Ramos (cell line): ENCODE results near the gene NADK.
"Not testable (repeated sequence)": the region's sequence is repeated elsewhere in the genome, so short reads cannot be mapped to it uniquely, and the experiment has no call there.

Experiments
- in situ Hi-C: fragments of 300-500 bp; cut with MboI; formaldehyde crosslinking; loops from one replicate; pipeline ENCODE4 v1.14.3; 2022; ENCODE audit warnings: low sequenced_read_pairs; ENCODE audit not compliant: unreplicated experiment

Gene NADK

GRCh38 chr1:1724035-1724864 lies 54.0 kb downstream of the NADK start, which contains the start of gene CDK11A:
TSS of gene CDK11A (minus strand) at chr1:1724357. CDS start at chr1:1722818, 1,539 bp downstream.
- in situ Hi-C loops, result not testable (repeated sequence)

- in situ Hi-C loops, result no loop called here
These were observed 57.1 kb downstream of the NADK start for GRCh38 chr1:1721201-1721600.

- in situ Hi-C loops, result loop anchor here (10.0 kb wide), 1 partner anchor 330 kb away; no protein-coding TSS in a partner anchor
These were observed 63.0 kb downstream of the NADK start for GRCh38 chr1:1715109-1715883.

- in situ Hi-C loops, result not testable (repeated sequence)
These were observed 70.4 kb downstream of the NADK start for GRCh38 chr1:1707897-1708296.

- in situ Hi-C loops, result not testable (repeated sequence)
These were observed 71.0 kb downstream of the NADK start for GRCh38 chr1:1707241-1707640.

- in situ Hi-C loops, result not testable (repeated sequence)
These were observed 72.6 kb downstream of the NADK start for GRCh38 chr1:1705623-1706022.

- in situ Hi-C loops, result not testable (repeated sequence)
These were observed 73.8 kb downstream of the NADK start for GRCh38 chr1:1704284-1704957.

- in situ Hi-C loops, result no loop called here
These were observed 74.5 kb downstream of the NADK start for GRCh38 chr1:1703796-1704195.

GRCh38 chr1:1702506-1702905 lies 75.8 kb downstream of the NADK start:
- in situ Hi-C loops, result not testable (repeated sequence)
